NCI-H1092 (cell line): ENCODE results near the gene ZFYVE28.

Experiments used
- DNase-seq: peaks from one replicate; lab custom pipeline; 2025; lab: John Stamatoyannopoulos, UW

Gene ZFYVE28

GRCh38 chr4:2258091-2259035 is 160.1 kb downstream of the ZFYVE28 start:
- DNase-seq, result no peak

DNA sequence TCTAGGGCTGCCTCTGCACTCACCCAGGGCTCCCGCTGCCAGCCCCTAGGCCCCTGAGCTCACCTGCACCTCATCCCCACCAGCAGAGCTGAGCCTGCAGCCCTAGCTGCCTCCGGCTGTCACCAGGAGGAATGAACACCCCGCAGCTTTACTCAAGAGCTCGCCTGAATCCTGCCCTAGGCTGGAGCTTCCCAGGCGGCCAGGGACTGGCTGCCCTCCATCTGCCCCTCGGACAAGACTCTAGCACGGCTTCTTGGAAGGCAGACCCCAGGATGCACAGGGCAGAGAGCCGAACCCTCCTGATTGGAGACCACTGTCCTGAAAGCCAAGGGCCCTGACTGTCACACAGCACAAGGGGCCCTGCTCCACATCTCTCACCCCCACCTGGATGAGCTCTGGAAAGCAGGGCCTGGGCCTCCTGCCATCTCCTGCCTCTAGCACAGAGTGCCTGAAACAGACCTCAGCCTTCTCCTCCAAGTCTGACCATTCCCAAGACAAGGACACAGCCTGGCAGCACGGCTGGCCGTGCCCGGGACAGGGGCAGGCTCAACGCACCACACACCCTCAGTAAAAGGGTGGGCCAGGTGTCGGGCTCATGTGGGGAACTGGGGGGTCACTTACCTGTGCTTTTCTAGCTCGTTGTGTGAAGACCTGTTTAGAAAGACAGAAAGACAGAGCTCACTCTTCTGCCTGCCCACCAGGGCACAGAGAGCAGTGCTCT is 160.9 kb downstream of the ZFYVE28 start:
- DNase-seq, result no peak

- DNase-seq, result no peak
These were observed 161.7 kb downstream of the ZFYVE28 start for GRCh38 chr4:2256781-2257191.

GRCh38 chr4:2256156-2256731 is 162.2 kb downstream of the ZFYVE28 start:
- DNase-seq, result no peak

DNA sequence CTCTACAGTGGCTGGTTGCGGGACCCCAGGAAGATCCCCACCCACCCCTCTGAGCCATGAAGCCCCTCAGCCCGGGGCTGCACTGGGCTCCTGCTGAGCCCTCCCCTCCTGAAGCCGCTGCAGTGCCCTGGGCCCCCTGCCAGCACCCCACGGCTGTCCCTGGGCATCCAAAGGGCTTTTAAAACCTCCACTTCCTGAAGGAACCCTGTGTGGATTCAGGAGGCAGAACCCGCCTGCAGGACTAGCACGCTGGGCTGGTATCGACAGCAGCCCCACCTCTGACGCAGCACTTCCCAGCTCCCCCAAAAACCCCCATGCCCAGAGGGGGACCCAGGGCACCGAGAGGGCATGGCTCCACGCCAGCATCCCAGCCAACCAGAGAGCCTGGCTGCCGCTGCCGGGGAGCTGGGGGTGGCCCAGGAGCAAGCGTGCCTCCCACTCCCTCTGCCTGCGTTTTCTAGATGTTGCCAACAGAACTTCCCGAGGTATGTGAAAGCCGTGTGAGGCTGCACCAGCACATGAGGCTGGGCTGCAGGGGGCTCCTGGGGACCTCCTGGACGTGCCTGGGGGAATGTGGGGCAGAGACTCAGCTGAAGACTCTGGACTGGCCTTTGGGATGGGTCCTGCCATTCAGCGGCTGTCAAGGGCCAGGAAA is 162.8 kb downstream of the ZFYVE28 start:
- DNase-seq, result no peak

GRCh38 chr4:2254665-2255500 is 163.6 kb downstream of the ZFYVE28 start:
- no peak for DNase-seq

DNA sequence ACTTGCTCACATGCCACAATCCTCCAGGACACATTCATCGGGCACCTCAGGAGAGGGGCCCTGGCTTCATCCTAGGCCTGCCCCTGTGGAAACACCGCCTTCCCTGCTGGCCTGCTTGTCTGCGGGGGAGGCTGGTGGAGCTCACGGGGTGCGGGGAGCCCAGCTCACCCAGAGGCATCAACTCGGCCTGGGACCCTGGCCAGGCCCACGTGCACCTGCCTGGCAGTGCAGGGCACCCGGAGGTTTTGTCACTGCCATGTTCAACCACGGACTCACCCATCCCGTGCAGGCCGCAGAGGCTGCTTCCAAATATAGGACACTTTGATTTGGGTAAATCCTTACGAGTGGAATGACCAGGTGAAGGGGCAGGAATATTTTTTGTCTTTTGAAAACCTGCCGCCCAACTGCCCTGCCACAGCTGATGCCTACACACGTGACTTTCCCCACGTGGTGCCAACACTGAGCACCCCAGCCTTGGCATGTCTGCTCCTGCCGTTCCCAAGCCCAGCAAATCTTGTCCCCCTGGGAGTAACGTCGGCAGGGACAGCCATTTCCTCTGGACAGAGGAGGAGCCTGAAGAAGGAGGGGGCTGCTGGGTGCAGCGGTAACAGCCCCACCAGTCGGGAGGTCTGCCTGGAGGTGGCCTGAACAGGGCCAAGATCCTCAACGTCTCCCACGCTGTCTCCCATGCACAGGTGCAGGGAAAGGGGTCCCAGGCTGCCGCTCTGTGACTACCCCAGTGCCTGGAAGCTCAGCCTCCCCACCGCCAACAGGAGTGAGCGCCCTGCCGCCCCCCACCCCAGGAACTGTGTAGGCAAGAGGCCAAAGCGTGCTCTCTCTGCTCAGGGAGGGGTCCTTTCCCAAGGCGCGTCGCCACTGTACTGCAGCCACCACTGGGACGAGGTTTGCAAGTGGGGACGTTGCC is 165.0 kb downstream of the ZFYVE28 start:
- DNase-seq, result no peak

DNA sequence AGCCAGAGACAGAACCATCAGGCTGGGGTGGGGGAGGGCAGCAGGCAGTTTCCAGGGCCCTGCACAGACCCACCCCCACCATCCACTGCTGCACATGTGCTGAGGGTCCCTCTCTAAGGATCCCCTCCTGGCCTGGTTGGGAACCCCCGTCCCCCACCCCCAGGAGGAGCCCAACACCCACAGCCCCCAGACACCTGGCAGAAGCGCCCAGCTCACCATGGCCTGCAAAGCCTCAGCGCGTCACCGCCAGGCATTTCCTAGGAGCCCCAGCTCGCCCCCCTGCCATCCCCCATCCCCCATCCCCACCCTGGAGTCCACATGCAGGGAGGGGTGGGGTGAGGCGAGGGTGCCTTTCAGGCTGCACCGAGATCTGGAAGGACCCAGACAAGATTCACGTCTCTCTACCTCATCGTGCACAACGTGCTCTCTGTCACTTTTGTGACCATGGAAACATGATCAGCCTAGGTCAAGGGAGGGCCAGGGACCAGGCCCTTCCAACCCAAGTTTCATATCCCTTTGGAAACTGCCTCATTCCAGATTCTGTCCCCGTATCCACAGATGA is 165.8 kb downstream of the ZFYVE28 start:
- DNase-seq, result no peak

- DNase-seq, result no peak
These were observed 166.5 kb downstream of the ZFYVE28 start for GRCh38 chr4:2251795-2252529.

- DNase-seq, result no peak
These were observed 167.2 kb downstream of the ZFYVE28 start for GRCh38 chr4:2251073-2251794.

- DNase-seq, result no peak
These were observed 167.9 kb downstream of the ZFYVE28 start for GRCh38 chr4:2250357-2251072.

DNA sequence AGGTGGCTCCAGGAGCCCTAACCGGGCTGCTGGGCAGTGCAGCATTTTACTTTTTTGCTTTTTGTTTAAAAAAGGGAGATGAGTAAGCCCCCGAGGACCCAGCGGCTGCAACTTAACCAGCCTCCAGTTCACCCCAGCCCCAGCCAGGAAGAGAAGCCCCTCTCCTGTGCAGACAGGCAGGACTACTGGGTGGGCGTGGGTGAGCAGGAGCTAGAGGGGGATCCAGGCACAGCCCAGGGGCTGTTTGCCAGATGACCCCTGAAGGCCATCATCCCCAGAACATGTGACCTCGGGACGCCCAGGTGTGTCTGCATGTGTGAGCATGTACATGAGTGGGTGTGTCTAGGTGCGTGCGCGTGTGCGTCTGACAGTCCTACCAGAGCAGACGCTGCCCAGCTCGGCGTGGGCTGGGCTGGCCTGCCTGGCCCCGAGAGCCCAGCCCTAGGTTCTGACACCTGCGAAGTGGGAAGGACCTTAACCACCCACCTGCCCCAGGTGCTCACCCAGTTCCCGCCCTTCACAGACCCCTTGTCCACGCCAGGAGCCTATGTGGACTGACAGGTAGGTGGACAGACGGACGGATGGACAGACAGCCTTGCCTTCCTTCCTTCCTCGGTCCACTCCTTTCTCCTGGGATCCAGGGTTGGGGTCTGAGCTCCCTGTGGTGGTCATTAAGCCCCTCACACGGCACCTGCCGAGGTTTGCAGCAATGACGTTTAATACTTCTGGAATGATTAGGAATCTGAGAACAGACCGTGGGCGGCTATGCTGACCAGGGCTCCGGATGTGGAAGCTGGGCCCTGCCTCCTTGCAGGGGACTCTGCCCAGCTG is 168.7 kb downstream of the ZFYVE28 start:
- no peak for DNase-seq

DNA sequence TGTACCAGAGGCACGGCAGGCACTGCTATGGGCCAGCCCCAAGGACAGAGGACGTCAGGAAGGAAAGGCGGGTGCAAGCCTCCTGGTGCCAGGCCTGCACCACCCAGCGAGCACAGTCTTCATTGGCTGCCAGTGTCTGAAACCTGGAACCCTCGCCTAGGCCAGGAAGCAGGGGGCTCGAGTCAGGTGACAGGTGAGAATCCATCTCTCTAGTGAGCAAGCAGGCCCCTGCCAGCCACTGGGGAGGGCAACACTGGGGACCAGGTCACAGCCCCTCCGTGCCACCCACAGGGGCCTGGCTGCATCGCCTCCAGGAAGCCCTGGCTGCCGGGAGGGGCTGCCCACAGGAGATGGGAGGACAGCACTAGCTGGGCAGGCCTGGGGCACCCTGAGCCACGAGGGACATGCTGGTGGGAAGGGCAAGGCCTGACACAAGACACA is 169.6 kb downstream of the ZFYVE28 start:
- DNase-seq, result no peak

- DNase-seq, result no peak
These were observed 170.2 kb downstream of the ZFYVE28 start for GRCh38 chr4:2248044-2248780.

- DNase-seq, result no peak
These were observed 171.1 kb downstream of the ZFYVE28 start for GRCh38 chr4:2247128-2248043.
